Ascending aorta (tissue), 2 donors: Measurements from ENCODE around the gene POU3F2. TPM values are rescaled to one million over a fixed set of nuclear protein-coding genes. Genes with fewer than 3 reads are reported as not detected.

Experiments used
- DNase-seq, 2 donors: peaks; one replicate each; pipeline ENCODE4 v3.0.0-alpha.2; 2019; ENCODE audit warnings: low spot score in 2 of 2
- H3K27ac ChIP-seq, 2 donors: fragments of 200-600 bp; sonication (generic); one replicate each; pipeline ENCODE4 v1.5.1; 2016 to 2017; ENCODE audit warnings: mild to moderate bottlenecking in 1 of 2
- H3K27me3 ChIP-seq: fragments of 200-600 bp; sonication (generic); one replicate; pipeline ENCODE4 v1.5.1; 2017
- H3K36me3 ChIP-seq, 2 donors: fragments of 200-600 bp; sonication (generic); one replicate each; pipeline ENCODE4 v1.5.1; 2016
- H3K4me1 ChIP-seq, 2 donors: fragments of 200-600 bp; sonication (generic); one replicate each; pipeline ENCODE4 v1.5.1; 2016 to 2017; ENCODE audit warnings: mild to moderate bottlenecking in 1 of 2
- H3K4me3 ChIP-seq, 2 donors: fragments of 200-600 bp; sonication (generic); one replicate each; pipeline ENCODE4 v1.5.1; 2016 to 2017; ENCODE audit warnings: mild to moderate bottlenecking in 1 of 2
- H3K9me3 ChIP-seq, 2 donors: fragments of 200-600 bp; sonication (generic); one replicate each; pipeline ENCODE4 v1.5.1; 2016
- CTCF ChIP-seq, 3 experiments: fragments of 200-600 bp in 2 of 3; fragments of 450-650 bp in 1 of 3; sonication (generic) in 2 of 3; IDR thresholded peaks; one replicate each; pipeline ENCODE4 v1.5.1; 2016 to 2019; ENCODE audit warnings: antibody characterized with exemption in 3 of 3, mild to moderate bottlenecking in 1 of 3, moderate library complexity in 1 of 3
- intact Hi-C: fragments of 100-400 bp; cut with DNase I; formaldehyde crosslinking; loops from one replicate; pipeline ENCODE4 v1.15.1; 2023
- total RNA-seq: library from RNA; depleted of rRNA; stranded (reverse); fragments of >200 nt; gene quantifications from one replicate; pipeline ENCODE4 v1.1.0, GENCODE V29; 2016

The POU3F2 gene
- total RNA-seq, 1 donor from 2014 or later: not detected

- DNase-seq: no peak
- no peaks in the 10 kb centered on the region for H3K9me3 ChIP-seq
- peaks cover 0 to 14% of the 10 kb centered on the region in 2 donors for H3K4me1 ChIP-seq
- peaks cover 14% of the 10 kb centered on the region for H3K27me3 ChIP-seq
- H3K27ac ChIP-seq: no peak overlapping the region
- no peak overlapping the region for H3K4me3 ChIP-seq
- no peak for TF ChIP-seq CTCF (IDR thresholded peaks at IDR 0.05)
- intact Hi-C loops: loop anchor here (10.0 kb wide), 1 partner anchor 791 kb away; no protein-coding TSS in a partner anchor
- H3K36me3 ChIP-seq: no peaks in the 10 kb centered on the region
These were observed 10.8 kb upstream of the POU3F2 start for GRCh38 chr6:98823428-98824161.

- H3K27me3 ChIP-seq: peaks cover 19% of the 10 kb centered on the region
- peak overlapping the region in 1 of 2 donors; percentile 42 for H3K4me3 ChIP-seq
- no peak for TF ChIP-seq CTCF (IDR thresholded peaks at IDR 0.05)
- no peak for DNase-seq
- no peaks in the 10 kb centered on the region for H3K36me3 ChIP-seq
- H3K4me1 ChIP-seq: peaks cover 0 to 14% of the 10 kb centered on the region in 2 donors
- H3K9me3 ChIP-seq: no peaks in the 10 kb centered on the region
- no peak overlapping the region for H3K27ac ChIP-seq
- intact Hi-C loops: loop anchor here (10.0 kb wide), 1 partner anchor 790 kb away; no protein-coding TSS in a partner anchor
These were observed 10.0 kb upstream of the POU3F2 start for GRCh38 chr6:98824162-98824901.

GRCh38 chr6:98824902-98825599 lies 9.3 kb upstream of the POU3F2 start:
- Histone ChIP-seq H3K9me3 (no peaks in the 10 kb centered on the region), H3K4me3 (no peak overlapping the region), H3K4me1 (peaks cover 0 to 14% of the 10 kb centered on the region in 2 donors), H3K36me3 (no peaks in the 10 kb centered on the region), H3K27me3 (peaks cover 24% of the 10 kb centered on the region), H3K27ac (no peak overlapping the region)
- no peak for TF ChIP-seq CTCF (IDR thresholded peaks at IDR 0.05)
- DNase-seq: no peak
- intact Hi-C loops: loop anchor here (10.0 kb wide), 1 partner anchor 790 kb away; no protein-coding TSS in a partner anchor

GRCh38 chr6:98825600-98826230 lies 8.7 kb upstream of the POU3F2 start:
- no peak for TF ChIP-seq CTCF (IDR thresholded peaks at IDR 0.05)
- Histone ChIP-seq H3K4me3 (no peak overlapping the region), H3K4me1 (peaks cover 0 to 14% of the 10 kb centered on the region in 2 donors), H3K27me3 (peaks cover 25% of the 10 kb centered on the region), H3K9me3 (no peaks in the 10 kb centered on the region), H3K36me3 (no peaks in the 10 kb centered on the region), H3K27ac (no peak overlapping the region)
- intact Hi-C loops: loop anchor here (10.0 kb wide), 1 partner anchor 789 kb away; no protein-coding TSS in a partner anchor
- no peak for DNase-seq
